ENCODE results near the gene SLC2A8.

The SLC2A8 gene

GRCh38 chr9:127353882-127354281 is 43.1 kb upstream of the SLC2A8 start:
- Mint-ChIP-seq H3K4me3 (no peak overlapping the region), H3K27me3 (ENCODE audit: low read depth) (no peaks in the 10 kb centered on the region), H3K36me3 (ENCODE audit: low read depth) (peaks cover 10% of the 10 kb centered on the region), H3K9me3 (no peaks in the 10 kb centered on the region), H3K27ac (no peak overlapping the region), H3K4me1 (no peaks in the 10 kb centered on the region)
- TF ChIP-seq CTCF (IDR thresholded peaks at IDR 0.05; ENCODE audit: unreplicated experiment in 3 of 3): no peak

- Mint-ChIP-seq H3K9me3 (no peaks in the 10 kb centered on the region), H3K27me3 (ENCODE audit: low read depth) (no peaks in the 10 kb centered on the region), H3K36me3 (ENCODE audit: low read depth) (peaks cover 13% of the 10 kb centered on the region), H3K4me3 (no peak overlapping the region), H3K27ac (no peak overlapping the region), H3K4me1 (no peaks in the 10 kb centered on the region)
- TF ChIP-seq CTCF (IDR thresholded peaks at IDR 0.05; ENCODE audit: unreplicated experiment in 3 of 3): no peak
Measured at GRCh38 chr9:127356906-127357305, 40.1 kb upstream of the SLC2A8 start.

- H3K4me3 Mint-ChIP-seq: no peak overlapping the region
- H3K4me1 Mint-ChIP-seq: no peaks in the 10 kb centered on the region
- peaks cover 13% of the 10 kb centered on the region for H3K36me3 Mint-ChIP-seq (ENCODE audit: low read depth)
- H3K27me3 Mint-ChIP-seq (ENCODE audit: low read depth): no peaks in the 10 kb centered on the region
- no peak for TF ChIP-seq CTCF (IDR thresholded peaks at IDR 0.05; ENCODE audit: unreplicated experiment in 3 of 3)
- H3K9me3 Mint-ChIP-seq: no peaks in the 10 kb centered on the region
- no peak overlapping the region for H3K27ac Mint-ChIP-seq
Measured at GRCh38 chr9:127358023-127358535, 38.9 kb upstream of the SLC2A8 start.

- H3K36me3 Mint-ChIP-seq (ENCODE audit: low read depth): peaks cover 13% of the 10 kb centered on the region
- H3K4me1 Mint-ChIP-seq: no peaks in the 10 kb centered on the region
- H3K27ac Mint-ChIP-seq: no peak overlapping the region
- TF ChIP-seq CTCF (IDR thresholded peaks at IDR 0.05; ENCODE audit: unreplicated experiment in 3 of 3): no peak
- H3K27me3 Mint-ChIP-seq (ENCODE audit: low read depth): no peaks in the 10 kb centered on the region
- no peaks in the 10 kb centered on the region for H3K9me3 Mint-ChIP-seq
- no peak overlapping the region for H3K4me3 Mint-ChIP-seq
Measured at GRCh38 chr9:127358770-127359169, 38.2 kb upstream of the SLC2A8 start.

GRCh38 chr9:127360250-127360649 is 36.7 kb upstream of the SLC2A8 start:
- Mint-ChIP-seq H3K36me3 (ENCODE audit: low read depth) (peaks cover 19% of the 10 kb centered on the region), H3K4me3 (no peak overlapping the region), H3K27me3 (ENCODE audit: low read depth) (no peaks in the 10 kb centered on the region), H3K4me1 (no peaks in the 10 kb centered on the region), H3K27ac (no peak overlapping the region), H3K9me3 (no peaks in the 10 kb centered on the region)
- TF ChIP-seq CTCF (IDR thresholded peaks at IDR 0.05; ENCODE audit: unreplicated experiment in 3 of 3): no peak

GRCh38 chr9:127360829-127361228 is 36.1 kb upstream of the SLC2A8 start:
- Mint-ChIP-seq H3K9me3 (no peaks in the 10 kb centered on the region), H3K36me3 (ENCODE audit: low read depth) (peaks cover 15% of the 10 kb centered on the region), H3K27me3 (ENCODE audit: low read depth) (no peaks in the 10 kb centered on the region), H3K4me3 (no peak overlapping the region), H3K27ac (no peak overlapping the region), H3K4me1 (no peaks in the 10 kb centered on the region)
- TF ChIP-seq CTCF (IDR thresholded peaks at IDR 0.05; ENCODE audit: unreplicated experiment in 3 of 3): no peak
